ENCODE measurements around the gene PTPRR. TPM values are rescaled to one million over a fixed set of nuclear protein-coding genes. Genes with fewer than 3 reads are reported as not detected.

The PTPRR gene
- total and polyA plus RNA-seq, 2 of the 13 experiments (the other 11 are each of a cell fraction or from before 2014, with no cell fraction given) = not detected

DNA sequence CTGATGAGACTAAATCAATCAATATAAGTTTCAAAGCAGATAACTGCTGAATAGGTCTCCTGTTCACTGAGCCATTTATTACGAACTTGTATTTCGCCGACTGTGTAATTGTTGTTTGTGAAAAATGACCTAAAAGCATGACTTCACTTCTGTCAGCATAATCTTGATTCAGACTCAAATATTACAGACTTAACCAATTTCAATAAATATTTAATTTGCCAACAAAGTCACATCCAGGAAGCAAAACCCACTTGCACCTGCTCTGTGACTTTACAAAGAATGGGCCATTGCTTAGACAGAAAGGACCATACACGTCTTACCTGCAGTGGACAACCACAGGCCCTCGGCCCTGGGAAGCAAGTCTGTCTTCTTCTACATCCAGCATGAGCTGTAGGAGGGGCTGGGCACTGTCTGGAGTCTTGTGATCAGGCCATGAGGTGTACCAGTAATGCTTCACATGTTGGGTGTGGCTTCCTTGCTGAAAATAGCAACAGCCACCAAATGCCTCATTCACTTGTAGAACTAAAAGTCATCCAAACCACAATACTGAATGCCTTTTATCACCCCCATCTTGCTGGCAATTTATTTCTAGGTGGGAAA is 259.8 kb downstream of the PTPRR start:
- H3K27me3 ChIP-seq (ENCODE audit: control insufficient read depth in 1 of 2, insufficient read depth in 2 of 2, low read length in 2 of 2) = no peaks in the 10 kb centered on the region
- CTCF ChIA-PET (ENCODE audit: low intra/inter-chr PET ratio, low total read pairs) = no interaction called here
- TF ChIP-seq CERS6 (CRISPR knock-in tag; IDR thresholded peaks at IDR 0.05) = no peak
- TF ChIP-seq RFX1 (IDR thresholded peaks at IDR 0.05) = no peak
- TF ChIP-seq, protein P1, sequence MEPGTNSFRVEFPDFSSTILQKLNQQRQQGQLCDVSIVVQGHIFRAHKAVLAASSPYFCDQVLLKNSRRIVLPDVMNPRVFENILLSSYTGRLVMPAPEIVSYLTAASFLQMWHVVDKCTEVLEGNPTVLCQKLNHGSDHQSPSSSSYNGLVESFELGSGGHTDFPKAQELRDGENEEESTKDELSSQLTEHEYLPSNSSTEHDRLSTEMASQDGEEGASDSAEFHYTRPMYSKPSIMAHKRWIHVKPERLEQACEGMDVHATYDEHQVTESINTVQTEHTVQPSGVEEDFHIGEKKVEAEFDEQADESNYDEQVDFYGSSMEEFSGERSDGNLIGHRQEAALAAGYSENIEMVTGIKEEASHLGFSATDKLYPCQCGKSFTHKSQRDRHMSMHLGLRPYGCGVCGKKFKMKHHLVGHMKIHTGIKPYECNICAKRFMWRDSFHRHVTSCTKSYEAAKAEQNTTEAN (CRISPR knock-in tag; conservative IDR thresholded peaks at IDR 0.05) = no peak
- TF ChIP-seq ZNF546 (CRISPR knock-in tag; conservative IDR thresholded peaks at IDR 0.05) = no peak
- TF ChIP-seq MAFK (conservative IDR thresholded peaks at IDR 0.05 in 1 of 2, IDR thresholded peaks at IDR 0.05 in 1 of 2; ENCODE audit: low read length in 2 of 2) = peak; percentile 75 to 87
- no peak for TF ChIP-seq ZNF572 (CRISPR knock-in tag; IDR thresholded peaks at IDR 0.05)
- TF ChIP-seq GMEB2 (CRISPR knock-in tag; IDR thresholded peaks at IDR 0.05; ENCODE audit: low read depth) = no peak
- no peak for TF ChIP-seq NFYB (CRISPR knock-in tag; IDR thresholded peaks at IDR 0.05)
- TF ChIP-seq UBTF (CRISPR knock-in tag; IDR thresholded peaks at IDR 0.05) = no peak
- no peak for TF ChIP-seq ZNF33A (CRISPR knock-in tag; IDR thresholded peaks at IDR 0.05; ENCODE audit: borderline replicate concordance)
- TF ChIP-seq PHF5A (CRISPR knock-in tag; IDR thresholded peaks at IDR 0.05; ENCODE audit: low read depth, unreplicated experiment) = no peak
- peak; percentile 81 for TF ChIP-seq MAFF (IDR thresholded peaks at IDR 0.05; ENCODE audit: low read depth, low read length)
- TF ChIP-seq ZBTB42 (CRISPR knock-in tag; IDR thresholded peaks at IDR 0.05) = no peak
- TF ChIP-seq FOXJ3 (CRISPR knock-in tag; IDR thresholded peaks at IDR 0.05; ENCODE audit: borderline replicate concordance) = no peak
- no peak for TF ChIP-seq KDM3A (CRISPR knock-in tag; IDR thresholded peaks at IDR 0.05; ENCODE audit: low read depth)
- no peak for TF ChIP-seq ZFP37 (CRISPR knock-in tag; IDR thresholded peaks at IDR 0.05; ENCODE audit: borderline replicate concordance)
- no peak for TF ChIP-seq ZMYM4 (CRISPR knock-in tag; IDR thresholded peaks at IDR 0.05)
- no peak for TF ChIP-seq NFIC (IDR thresholded peaks at IDR 0.05; ENCODE audit: low read length)
- H3K4me2 ChIP-seq (ENCODE audit: low read depth, low read length) = no peak overlapping the region
- ATAC-seq (no peak), DNase-seq (ENCODE audit: low spot score) (no peak), FAIRE-seq (no peak)
- no peaks in the 10 kb centered on the region for H3K36me3 ChIP-seq (replicated peaks in 1 of 2; ENCODE audit: control insufficient read depth in 1 of 2, insufficient read depth in 2 of 2, low read length in 2 of 2)
- H3K4me1 ChIP-seq (ENCODE audit: insufficient read depth, low read length) = no peaks in the 10 kb centered on the region
- intact Hi-C loops (cut with micrococcal nuclease; ENCODE audit: unreplicated experiment) (no loop called here), in situ Hi-C loops (cut with HindIII; ENCODE audit: extremely low pct_ligation_motif_present, low pct_unique_long_range_greater_than_20kb) (no loop called here)
- BruUV-seq (replicated peaks) = no TSS peak
- H3K27ac ChIP-seq (ENCODE audit: extremely low read length, insufficient read depth, low read length) = no peak overlapping the region
- no peaks in the 10 kb centered on the region for H4K20me1 ChIP-seq (ENCODE audit: insufficient read depth, low read length)
- H3K79me2 ChIP-seq (ENCODE audit: insufficient read depth, low read length) = no peaks in the 10 kb centered on the region
- POLR2A ChIA-PET = no interaction called here
- H3K9ac ChIP-seq (ENCODE audit: insufficient read depth, low read depth, low read length) = no peak overlapping the region
- WGBS (ENCODE audit: low lambda C conversion rate) = 49% methylated on average over 5 of the region's 5 CpGs
- H3K9me3 ChIP-seq (ENCODE audit: low read length) = no peaks in the 10 kb centered on the region
- no peak overlapping the region for H2AFZ ChIP-seq (ENCODE audit: low read length)
- no peak overlapping the region for H3K4me3 ChIP-seq (replicated peaks in 1 of 3; ENCODE audit: insufficient read depth in 1 of 3, low read depth in 2 of 3, low read length in 3 of 3)

All from HepG2 (cell line).